GM23248 (cell line): Measurements from ENCODE around the gene VAMP1. TPM values are rescaled to one million over a fixed set of nuclear protein-coding genes. Genes with fewer than 3 reads are reported as not detected.
A peak's percentile ranks its signal among the peaks of the same experiment; 100 is the strongest.
"Not testable (repeated sequence)": the region's sequence is repeated elsewhere in the genome, so short reads cannot be mapped to it uniquely, and the experiment has no call there.

Experiments
- DNase-seq: peaks from one replicate; pipeline ENCODE4 v3.0.0-alpha.2; 2015
- H2AFZ ChIP-seq: fragments of 200-600 bp; sonication (generic); 2 replicates; pipeline ENCODE4 v1.6.1; 2016; ENCODE audit warnings: antibody characterized with exemption
- H3F3A ChIP-seq: fragments of 200-600 bp; sonication (generic); 2 replicates; pipeline ENCODE4 v1.6.1; 2016; ENCODE audit warnings: mild to moderate bottlenecking, antibody characterized with exemption, mixed run types; ENCODE audit not compliant: insufficient read depth
- H3K27ac ChIP-seq: fragments of 200-600 bp; sonication (generic); 2 replicates; pipeline ENCODE4 v1.5.1; 2016; ENCODE audit warnings: mild to moderate bottlenecking
- H3K27me3 ChIP-seq: fragments of 200-600 bp; sonication (generic); replicated peaks from 2 replicates; pipeline ENCODE4 v1.6.1; 2016; ENCODE audit warnings: mild to moderate bottlenecking; ENCODE audit not compliant: insufficient read depth
- H3K36me3 ChIP-seq: fragments of 200-600 bp; sonication (generic); 2 replicates; pipeline ENCODE4 v1.6.1; 2016; ENCODE audit warnings: low read depth, mild to moderate bottlenecking
- H3K4me1 ChIP-seq: fragments of 200-600 bp; sonication (generic); 2 replicates; pipeline ENCODE4 v1.6.1; 2016; ENCODE audit warnings: mild to moderate bottlenecking; ENCODE audit not compliant: insufficient read depth
- H3K4me2 ChIP-seq: fragments of 200-600 bp; sonication (generic); one replicate; pipeline ENCODE4 v1.6.1; 2016; ENCODE audit warnings: mild to moderate bottlenecking; ENCODE audit not compliant: unreplicated experiment
- H3K4me3 ChIP-seq: fragments of 200-600 bp; sonication (generic); 2 replicates; pipeline ENCODE4 v1.5.1; 2016; ENCODE audit warnings: mild to moderate bottlenecking
- H3K79me2 ChIP-seq: fragments of 200-600 bp; sonication (generic); 2 replicates; pipeline ENCODE4 v1.6.1; 2016; ENCODE audit warnings: mild to moderate bottlenecking; ENCODE audit not compliant: insufficient read depth
- H3K9ac ChIP-seq: fragments of 200-600 bp; sonication (generic); 2 replicates; pipeline ENCODE4 v1.6.1; 2016; ENCODE audit warnings: mild to moderate bottlenecking
- H3K9me2 ChIP-seq: fragments of 200-600 bp; sonication (generic); 2 replicates; pipeline ENCODE4 v1.6.1; 2016; ENCODE audit warnings: mixed run types, mild to moderate bottlenecking, moderate library complexity; ENCODE audit not compliant: insufficient read depth
- H3K9me3 ChIP-seq: fragments of 200-600 bp; sonication (generic); one replicate; pipeline ENCODE4 v1.6.1; 2017; ENCODE audit warnings: low read depth
- H4K20me1 ChIP-seq: fragments of 200-600 bp; sonication (generic); 2 replicates; pipeline ENCODE4 v1.6.0; 2016; ENCODE audit not compliant: insufficient read depth
- EZH2 ChIP-seq: fragments of 200-600 bp; sonication (generic); IDR thresholded peaks from 2 replicates; pipeline ENCODE4 v1.6.1; 2018; ENCODE audit warnings: antibody characterized with exemption, mild to moderate bottlenecking; ENCODE audit not compliant: insufficient read depth, poor library complexity, severe bottlenecking
- EZH2phosphoT487 ChIP-seq: fragments of 200-600 bp; sonication (generic); IDR thresholded peaks from 2 replicates; pipeline ENCODE4 v1.6.1; 2018; ENCODE audit warnings: antibody characterized with exemption, moderate library complexity, mild to moderate bottlenecking, low read depth; ENCODE audit not compliant: insufficient read depth
- WGBS, 2 experiments: methylation state at CpG; one replicate each; pipeline ENCODE4 v1.1.6; 2015 to 2017; ENCODE audit warnings: low lambda C conversion rate in 2 of 2, low coverage in 1 of 2; ENCODE audit errors: missing lambda C conversion rate in 2 of 2; 5-methylcytosine and 5-hydroxymethylcytosine counted together
- in situ Hi-C: fragments of 300-500 bp; cut with MboI; formaldehyde crosslinking; loops from 2 replicates; pipeline ENCODE4 v1.15.0; 2020
- polyA plus RNA-seq: library from polyadenylated mRNA; unstranded; fragments of >200 nt; fragmentation: Nextera tagmentation; extraction: Ambion mirVana; gene quantifications from 2 replicates; pipeline ENCODE4 v1.2.1, GENCODE V29; 2016
- total RNA-seq: library from RNA; depleted of rRNA; stranded (reverse); fragments of >200 nt; shearing (Covaris generic); gene quantifications from 2 replicates; pipeline ENCODE4 v1.2.3, GENCODE V29; 2014

Gene VAMP1
- total and polyA plus RNA-seq, 2 experiments from 2014 or later, result 5.0 to 9.8 TPM

DNA sequence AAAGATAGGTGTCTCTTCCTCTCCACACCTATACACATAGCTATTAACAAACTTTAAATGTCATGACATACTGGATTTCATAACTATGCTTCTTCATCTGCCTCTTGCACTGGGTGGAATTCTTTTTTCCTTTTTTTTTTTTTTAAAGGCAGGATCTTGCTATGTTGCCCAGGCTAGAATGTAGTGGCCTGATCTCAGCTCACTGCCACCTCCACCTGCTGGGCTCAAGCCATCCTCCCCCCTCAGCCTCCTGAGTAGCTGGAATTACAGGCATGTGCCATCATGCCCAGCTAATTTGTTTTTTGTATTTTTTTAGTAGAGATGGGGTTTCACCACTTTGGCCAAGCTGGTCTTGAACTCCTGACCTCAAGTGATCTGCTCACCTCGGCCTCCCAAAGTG, 17.8 kb upstream of the VAMP1 start:
- in situ Hi-C loops, result no loop called here
- WGBS, 2 experiments, result 68 to 85% methylated on average over 1 of the region's 1 CpG

GRCh38 chr12:6478416-6478815, 7.9 kb upstream of the VAMP1 start:
- no peaks in the 10 kb centered on the region for H3K27me3 ChIP-seq

More for the DNA sequence above, 17.8 kb upstream of the VAMP1 start:
- peaks cover 8% of the 10 kb centered on the region for H3K4me1 ChIP-seq
- TF ChIP-seq EZH2phosphoT487 (no peak), EZH2 (no peak)
- no peaks in the 10 kb centered on the region for H3K27me3 ChIP-seq
- 0 out of 2 replicates have a peak, but pooled peaks cover 7% of the 10 kb centered on the region for H3K36me3 ChIP-seq
- H3K79me2 ChIP-seq, result peaks cover 19% of the 10 kb centered on the region
- H2AFZ ChIP-seq, result no peak overlapping the region
- H3K9me3 ChIP-seq, result no peaks in the 10 kb centered on the region
- H3K9ac ChIP-seq, result no peak overlapping the region
- H3K27ac ChIP-seq, result no peak overlapping the region
- no peak for DNase-seq
- no peaks in the 10 kb centered on the region for H4K20me1 ChIP-seq
- H3K9me2 ChIP-seq, result no peaks in the 10 kb centered on the region
- H3K4me3 ChIP-seq, result no peak overlapping the region
- H3K4me2 ChIP-seq, result no peak overlapping the region
- peaks cover 7% of the 10 kb centered on the region for H3F3A ChIP-seq

GRCh38 chr12:6477601-6478377, 7.3 kb upstream of the VAMP1 start:
- in situ Hi-C loops, H2AFZ ChIP-seq, H3K9me3 ChIP-seq, H4K20me1 ChIP-seq, H3K9me2 ChIP-seq, H3K27me3 ChIP-seq, H3K79me2 ChIP-seq, H3K36me3 ChIP-seq, H3K4me2 ChIP-seq, H3F3A ChIP-seq, DNase-seq, H3K4me3 ChIP-seq, H3K9ac ChIP-seq, H3K27ac ChIP-seq: not testable (repeated sequence)
- 92% methylated on average over 33 to 37 of the region's 37 CpGs for WGBS, 2 experiments
- H3K4me1 ChIP-seq, result peaks cover 15% of the 10 kb centered on the region; the same call in 1 of the 2 replicates

More at GRCh38 chr12:6478416-6478815, 7.9 kb upstream of the VAMP1 start:
- DNase-seq, result peak; percentile 73
- TF ChIP-seq EZH2, result no peak
- TF ChIP-seq EZH2phosphoT487, result no peak
- no peaks in the 10 kb centered on the region for H3K36me3 ChIP-seq
- no peaks in the 10 kb centered on the region for H4K20me1 ChIP-seq
- no peak overlapping the region for H3K9ac ChIP-seq
- H3K4me1 ChIP-seq, result peaks cover 15% of the 10 kb centered on the region; the same call in 1 of the 2 replicates
- no peak overlapping the region for H3K4me3 ChIP-seq
- no peak overlapping the region for H3K27ac ChIP-seq
- no peaks in the 10 kb centered on the region for H3K9me2 ChIP-seq
- H3F3A ChIP-seq, result peaks cover 10% of the 10 kb centered on the region
- H3K79me2 ChIP-seq, result no peaks in the 10 kb centered on the region
- WGBS, 2 experiments, result 55 to 61% methylated on average over 20 of the region's 20 CpGs
- in situ Hi-C loops, result no loop called here
- H3K9me3 ChIP-seq, result no peaks in the 10 kb centered on the region
- no peak overlapping the region for H3K4me2 ChIP-seq
- 0 out of 2 replicates have a peak overlapping the region, but pooled peaks have one; percentile 28 for H2AFZ ChIP-seq

DNA sequence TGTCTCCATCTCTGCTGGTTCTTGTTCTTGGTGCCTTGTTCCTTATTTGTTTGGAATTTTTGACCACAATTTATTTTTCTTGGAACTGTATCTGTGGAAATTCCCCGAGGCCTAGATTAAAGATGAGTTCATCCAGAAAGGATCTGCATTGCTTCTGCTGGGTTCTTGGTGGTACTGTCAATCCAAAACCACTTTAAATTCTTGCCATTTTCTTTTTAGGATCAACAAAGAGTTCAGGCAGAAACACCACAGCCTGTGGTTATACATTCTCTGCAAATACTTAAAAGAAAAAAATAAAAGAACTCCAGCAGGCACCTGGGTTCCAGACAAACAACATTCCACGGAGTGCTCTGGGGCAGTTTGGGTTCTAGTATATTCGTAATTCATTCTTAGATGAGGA, 6.0 kb upstream of the VAMP1 start:
- Histone ChIP-seq H3K9ac (no peak overlapping the region), H2AFZ (no peak overlapping the region), H3K36me3 (no peaks in the 10 kb centered on the region), H3K4me1 (peaks cover 18% of the 10 kb centered on the region), H3K79me2 (no peaks in the 10 kb centered on the region), H3K27me3 (no peaks in the 10 kb centered on the region), H4K20me1 (no peaks in the 10 kb centered on the region), H3K9me3 (no peaks in the 10 kb centered on the region), H3K27ac (peak overlapping the region; percentile 24; the same call in 1 of the 2 replicates), H3K4me3 (no peak overlapping the region), H3F3A (peaks cover 18% of the 10 kb centered on the region), H3K4me2 (no peak overlapping the region), H3K9me2 (no peaks in the 10 kb centered on the region)
- 34 to 35% methylated on average over 3 of the region's 3 CpGs for WGBS, 2 experiments
- TF ChIP-seq EZH2 (no peak), EZH2phosphoT487 (no peak)
- in situ Hi-C loops, result no loop called here
- DNase-seq, result peak; percentile 51

DNA sequence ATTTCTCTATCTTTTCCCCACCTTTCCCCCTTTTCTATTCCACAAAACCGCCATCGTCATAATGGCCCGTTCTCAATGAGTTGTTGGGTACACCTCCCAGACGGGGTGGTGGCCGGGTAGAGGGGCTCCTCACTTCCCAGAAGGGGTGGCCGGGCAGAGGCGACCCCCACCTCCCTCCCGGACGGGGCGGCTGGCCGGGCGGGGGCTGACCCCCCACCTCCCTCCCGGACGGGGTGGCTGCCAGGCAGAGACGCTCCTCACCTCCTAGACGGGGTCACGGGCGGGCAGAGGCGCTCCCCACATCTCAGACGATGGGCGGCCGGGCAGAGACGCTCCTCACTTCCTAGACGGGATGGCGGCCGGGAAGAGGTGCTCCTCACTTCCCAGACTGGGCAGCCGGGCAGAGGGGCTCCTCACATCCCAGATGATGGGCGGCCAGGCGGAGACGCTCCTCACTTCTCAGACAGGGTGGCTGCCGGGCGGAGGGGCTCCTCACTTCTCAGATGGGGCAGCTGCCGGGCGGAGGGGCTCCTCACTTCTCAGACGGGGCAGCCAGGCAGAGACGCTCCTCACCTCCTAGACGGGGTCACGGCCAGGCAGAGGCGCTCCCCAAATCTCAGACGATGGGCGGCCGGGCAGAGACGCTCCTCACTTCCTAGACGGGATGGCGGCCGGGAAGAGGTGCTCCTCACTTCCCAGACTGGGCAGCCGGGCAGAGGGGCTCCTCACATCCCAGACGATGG, 4.9 kb upstream of the VAMP1 start:
- H3F3A ChIP-seq, result peaks cover 23% of the 10 kb centered on the region
- H3K4me1 ChIP-seq, result peaks cover 23% of the 10 kb centered on the region
- 92% methylated on average over 9 to 41 of the region's 48 CpGs for whole genome bisulfite sequencing, 2 experiments
- H3K27me3 ChIP-seq, H3K27ac ChIP-seq, H4K20me1 ChIP-seq, DNase-seq, H3K9me3 ChIP-seq, H3K4me3 ChIP-seq, H2AFZ ChIP-seq, H3K9me2 ChIP-seq, H3K4me2 ChIP-seq, H3K9ac ChIP-seq, H3K79me2 ChIP-seq, H3K36me3 ChIP-seq, in situ Hi-C loops: not testable (repeated sequence)
